Stomach (tissue), 9 donors: ENCODE results near the gene SELENOO. TPM values are rescaled to one million over a fixed set of nuclear protein-coding genes. Genes with fewer than 3 reads are reported as not detected.
A peak's percentile ranks its signal among the peaks of the same experiment; 100 is the strongest.

Source experiments
- DNase-seq, 2 donors: peaks; one replicate each; pipeline versions ENCODE4 v3.0.0 to v3.0.0-alpha.2; 2013 to 2019
- H3K27ac ChIP-seq, 5 donors: fragments of 200-600 bp in 4 of 5; sonication (generic) in 4 of 5; one replicate each; pipeline ENCODE4 v1.5.1; 2013 to 2019; ENCODE audit warnings: mild to moderate bottlenecking in 1 of 5, moderate library complexity in 1 of 5
- H3K27me3 ChIP-seq, 3 donors: fragments of 200-600 bp; sonication (generic); one replicate each; pipeline ENCODE4 v1.5.1; 2017 to 2019; ENCODE audit warnings: mixed run types in 1 of 3
- H3K36me3 ChIP-seq, 4 donors: fragments of 200-600 bp; sonication (generic); 1 replicate in 3 of 4; 2 replicates in 1 of 4; pipeline ENCODE4 v1.5.1; 2016 to 2019
- H3K4me1 ChIP-seq, 4 donors: fragments of 200-600 bp; sonication (generic); one replicate each; pipeline ENCODE4 v1.5.1; 2016 to 2019
- H3K4me3 ChIP-seq, 4 donors: fragments of 200-600 bp; sonication (generic) in 3 of 4; one replicate each; pipeline ENCODE4 v1.5.1; 2016 to 2019; ENCODE audit warnings: mild to moderate bottlenecking in 1 of 4
- H3K9me3 ChIP-seq, 4 donors: fragments of 200-600 bp; sonication (generic); one replicate each; pipeline ENCODE4 v1.5.1; 2016 to 2019
- EP300 ChIP-seq: sonication (generic); formaldehyde crosslinking; IDR thresholded peaks from one replicate; pipeline ENCODE4 v1.6.1; 2017; ENCODE audit warnings: antibody characterized with exemption
- POLR2A ChIP-seq, 4 donors: fragments of 450-650 bp; IDR thresholded peaks; one replicate each; pipeline ENCODE4 v1.6.1; 2016; ENCODE audit warnings: antibody characterized with exemption in 4 of 4, control low read depth in 2 of 4, mild to moderate bottlenecking in 1 of 4, moderate library complexity in 1 of 4
- POLR2AphosphoS5 ChIP-seq, 3 donors: sonication (generic); formaldehyde crosslinking; IDR thresholded peaks; one replicate each; pipeline ENCODE4 v1.6.1; 2016; ENCODE audit warnings: antibody characterized with exemption in 3 of 3
- WGBS, 5 donors: extraction: QIAGEN DNeasy Blood & Tissue Kit in 3 of 5; methylation state at CpG; one replicate each; pipeline versions ENCODE4 v1.1.5 to v1.1.7; 2013 to 2018; 5-methylcytosine and 5-hydroxymethylcytosine counted together
- intact Hi-C: fragments of 100-400 bp; cut with DNase I; formaldehyde crosslinking; loops from one replicate; pipeline ENCODE4 v1.15.1; 2023; ENCODE audit warnings: low total_unique reads
- polyA plus RNA-seq, 3 donors: library from polyadenylated mRNA; stranded (reverse); fragments of 200-250 nt; gene quantifications; one replicate each; pipeline ENCODE4 v1.2.3, GENCODE V29; 2013
- total RNA-seq, 5 donors: library from RNA; depleted of rRNA; stranded (reverse); fragments of >200 nt; gene quantifications; one replicate each; pipeline versions ENCODE4 v1.1.0 to v1.2.3, GENCODE V29; 2014 to 2016
- TF ChIP-seq, protein P1 (sequence below), 7 experiments: fragments of 450-650 bp in 4 of 7; fragments of 200-600 bp in 3 of 7; sonication (generic) in 3 of 7; IDR thresholded peaks; one replicate each; pipeline ENCODE4 v1.5.1; 2016 to 2019; ENCODE audit warnings: antibody characterized with exemption in 7 of 7, control low read depth in 2 of 7, mild to moderate bottlenecking in 1 of 7
- donor health status: healthy with polysubstance abuse.
- donor health status: Bipolar disorder and iron deficiency.
- donor health status: healthy.

Gene SELENOO
- total and polyA plus RNA-seq, 8 donors: 10.1 to 185 (median 35.3) TPM

GRCh38 chr22:50264946-50265669, 64.3 kb downstream of the SELENOO start:
- 80 to 92% (median 86%) methylated on average over 14 to 15 of the region's 15 CpGs for WGBS, 5 donors
- Histone ChIP-seq H3K36me3 (no peaks in the 10 kb centered on the region), H3K4me3 (no peak overlapping the region), H3K4me1 (peaks cover 44 to 62% (median 61%) of the 10 kb centered on the region in 4 donors), H3K27ac (no peak overlapping the region), H3K27me3 (peaks cover 0 to 46% (median 21%) of the 10 kb centered on the region in 3 donors), H3K9me3 (no peaks in the 10 kb centered on the region)
- DNase-seq: no peak
- intact Hi-C loops: no loop called here
- TF ChIP-seq, protein P1, sequence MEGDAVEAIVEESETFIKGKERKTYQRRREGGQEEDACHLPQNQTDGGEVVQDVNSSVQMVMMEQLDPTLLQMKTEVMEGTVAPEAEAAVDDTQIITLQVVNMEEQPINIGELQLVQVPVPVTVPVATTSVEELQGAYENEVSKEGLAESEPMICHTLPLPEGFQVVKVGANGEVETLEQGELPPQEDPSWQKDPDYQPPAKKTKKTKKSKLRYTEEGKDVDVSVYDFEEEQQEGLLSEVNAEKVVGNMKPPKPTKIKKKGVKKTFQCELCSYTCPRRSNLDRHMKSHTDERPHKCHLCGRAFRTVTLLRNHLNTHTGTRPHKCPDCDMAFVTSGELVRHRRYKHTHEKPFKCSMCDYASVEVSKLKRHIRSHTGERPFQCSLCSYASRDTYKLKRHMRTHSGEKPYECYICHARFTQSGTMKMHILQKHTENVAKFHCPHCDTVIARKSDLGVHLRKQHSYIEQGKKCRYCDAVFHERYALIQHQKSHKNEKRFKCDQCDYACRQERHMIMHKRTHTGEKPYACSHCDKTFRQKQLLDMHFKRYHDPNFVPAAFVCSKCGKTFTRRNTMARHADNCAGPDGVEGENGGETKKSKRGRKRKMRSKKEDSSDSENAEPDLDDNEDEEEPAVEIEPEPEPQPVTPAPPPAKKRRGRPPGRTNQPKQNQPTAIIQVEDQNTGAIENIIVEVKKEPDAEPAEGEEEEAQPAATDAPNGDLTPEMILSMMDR (IDR thresholded peaks at IDR 0.05): no peak
- TF ChIP-seq POLR2A (IDR thresholded peaks at IDR 0.05) (no peak), EP300 (no peak), POLR2AphosphoS5 (IDR thresholded peaks at IDR 0.05) (no peak)

GRCh38 chr22:50266994-50267393, 66.2 kb downstream of the SELENOO start:
- 57 to 78% (median 61%) methylated on average over 19 to 37 of the region's 37 CpGs for WGBS, 5 donors
- DNase-seq: no peak
- Histone ChIP-seq H3K27ac (peak overlapping the region in 1 of 5 donors; percentile 83), H3K36me3 (no peaks in the 10 kb centered on the region), H3K27me3 (peaks cover 0 to 46% (median 13%) of the 10 kb centered on the region in 3 donors), H3K4me1 (peaks cover 48 to 66% (median 65%) of the 10 kb centered on the region in 4 donors), H3K4me3 (peak overlapping the region; percentile 26 to 39 (median 36)), H3K9me3 (no peaks in the 10 kb centered on the region)
- TF ChIP-seq, protein P1 (IDR thresholded peaks at IDR 0.05): no peak
- TF ChIP-seq POLR2A (IDR thresholded peaks at IDR 0.05) (no peak), EP300 (no peak), POLR2AphosphoS5 (IDR thresholded peaks at IDR 0.05) (no peak)
- intact Hi-C loops: no loop called here

Other genes with a start within 250 kb of the SELENOO start
- gene PIM3, start 240.2 kb upstream of the SELENOO start, total RNA-seq: 100 to 1,000 TPM in 3 of 5 donors, 10 to 100 TPM in 2; 51.9 to 802 (median 298) TPM
- gene PIM3, start 240.2 kb upstream of the SELENOO start, polyA plus RNA-seq: 10 to 100 TPM; 75.6 to 87.6 (median 81.6) TPM
- 1 to 10 TPM in 1 of 5 donors, under 1 TPM in 2, not detected in 2; 0.87 to 1.2 (median 0.92) TPM for gene IL17REL, start 188.2 kb upstream of the SELENOO start, total RNA-seq
- under 1 TPM in 1 of 3 donors, not detected in 2; 0.03 TPM for gene IL17REL, start 188.2 kb upstream of the SELENOO start, polyA plus RNA-seq
- gene TTLL8, start 142.7 kb upstream of the SELENOO start, total RNA-seq: not detected
- gene TTLL8, start 142.7 kb upstream of the SELENOO start, polyA plus RNA-seq: not detected
- gene MLC1, start 115.6 kb upstream of the SELENOO start, total RNA-seq: not detected
- gene MLC1, start 115.6 kb upstream of the SELENOO start, polyA plus RNA-seq: not detected
- gene MOV10L1, start 111.0 kb upstream of the SELENOO start, total RNA-seq: 1 to 10 TPM in 2 of 5 donors, not detected in 3; 2.0 to 2.8 TPM
- under 1 TPM; 0.12 to 0.46 (median 0.40) TPM for gene MOV10L1, start 111.0 kb upstream of the SELENOO start, polyA plus RNA-seq
- 1 to 10 TPM in 2 of 5 donors, under 1 TPM in 1, not detected in 2; 0.29 to 1.8 (median 1.6) TPM for gene PANX2, start 30.3 kb upstream of the SELENOO start, total RNA-seq
- 1 to 10 TPM in 1 of 3 donors, under 1 TPM in 1, not detected in 1; 0.25 to 1.1 TPM for gene PANX2, start 30.3 kb upstream of the SELENOO start, polyA plus RNA-seq
- 100 to 1,000 TPM in 2 of 5 donors, 10 to 100 TPM in 3; 13.2 to 245 (median 56.7) TPM for gene TRABD, start 15.1 kb upstream of the SELENOO start, total RNA-seq
- 10 to 100 TPM; 41.4 to 46.4 (median 45.5) TPM for gene TRABD, start 15.1 kb upstream of the SELENOO start, polyA plus RNA-seq
- gene TUBGCP6, start 44.0 kb downstream of the SELENOO start, total RNA-seq: 100 to 1,000 TPM in 1 of 5 donors, 10 to 100 TPM in 4; 40.4 to 112 (median 91.5) TPM
- gene TUBGCP6, start 44.0 kb downstream of the SELENOO start, polyA plus RNA-seq: 10 to 100 TPM; 37.8 to 59.0 (median 38.8) TPM
- gene HDAC10, start 50.3 kb downstream of the SELENOO start, total RNA-seq: 100 to 1,000 TPM in 2 of 5 donors, 10 to 100 TPM in 3; 15.4 to 156 (median 74.1) TPM
- gene HDAC10, start 50.3 kb downstream of the SELENOO start, polyA plus RNA-seq: 10 to 100 TPM; 24.7 to 41.4 (median 36.2) TPM
- gene MAPK12, start 60.7 kb downstream of the SELENOO start, total RNA-seq: 10 to 100 TPM in 2 of 5 donors, 1 to 10 TPM in 3; 5.2 to 49.6 (median 9.3) TPM
- gene MAPK12, start 60.7 kb downstream of the SELENOO start, polyA plus RNA-seq: 1 to 10 TPM; 4.7 to 9.3 (median 7.1) TPM
- gene MAPK11, start 69.4 kb downstream of the SELENOO start, total RNA-seq: 10 to 100 TPM in 1 of 5 donors, 1 to 10 TPM in 2, under 1 TPM in 1, not detected in 1; 0.29 to 10.1 (median 5.7) TPM
- 10 to 100 TPM in 2 of 3 donors, 1 to 10 TPM in 1; 8.5 to 13.6 (median 12.3) TPM for gene MAPK11, start 69.4 kb downstream of the SELENOO start, polyA plus RNA-seq
- gene PLXNB2, start 106.6 kb downstream of the SELENOO start, total RNA-seq: 100 to 1,000 TPM; 105 to 648 (median 400) TPM
- gene PLXNB2, start 106.6 kb downstream of the SELENOO start, polyA plus RNA-seq: 100 to 1,000 TPM in 2 of 3 donors, 10 to 100 TPM in 1; 50.3 to 197 (median 147) TPM
- gene DENND6B, start 126.0 kb downstream of the SELENOO start, total RNA-seq: 10 to 100 TPM in 2 of 5 donors, 1 to 10 TPM in 3; 2.2 to 13.4 (median 2.5) TPM
- 1 to 10 TPM; 2.0 to 7.6 (median 5.5) TPM for gene DENND6B, start 126.0 kb downstream of the SELENOO start, polyA plus RNA-seq
- 100 to 1,000 TPM in 3 of 5 donors, 10 to 100 TPM in 2; 54.9 to 243 (median 151) TPM for gene PPP6R2, start 142.3 kb downstream of the SELENOO start, total RNA-seq
- gene PPP6R2, start 142.3 kb downstream of the SELENOO start, polyA plus RNA-seq: 10 to 100 TPM; 24.4 to 36.5 (median 28.7) TPM